Pancreas (tissue), 10 donors: ENCODE data around the gene SH2D4B. TPM values are rescaled to one million over a fixed set of nuclear protein-coding genes. Genes with fewer than 3 reads are reported as not detected.

Source experiments
- ATAC-seq, 4 donors: fragments of 200-7000 bp; cut with Tn5 transposase; one replicate each; pipeline versions ENCODE4 v1.8.0 to v1.9.1; 2020; ENCODE audit warnings: mild to moderate bottlenecking in 4 of 4, moderate library complexity in 4 of 4
- DNase-seq, 6 donors: peaks; one replicate each; pipeline ENCODE4 v3.0.0-alpha.2; 2020
- FAIRE-seq: peaks from 2 replicates; lab custom pipeline; 2012; peaks lifted over from hg19 to GRCh38; lab: Jason Lieb, UNC
- H3K27ac ChIP-seq, 4 donors: fragments of 200-600 bp; sonication (generic); 1 replicate in 3 of 4; 2 replicates in 1 of 4; pipeline versions ENCODE4 v1.5.0 to v1.8.0; 2020
- H3K27me3 ChIP-seq, 4 donors: fragments of 200-600 bp; one replicate each; pipeline ENCODE4 v1.8.0; 2021
- H3K36me3 ChIP-seq, 3 donors: fragments of 200-600 bp; sonication (generic) in 1 of 3; one replicate each; pipeline versions ENCODE4 v1.5.0 to v1.8.0; 2020 to 2021
- H3K4me1 ChIP-seq, 3 donors: fragments of 200-600 bp; one replicate each; pipeline ENCODE4 v1.8.0; 2021
- H3K4me3 ChIP-seq, 4 donors: fragments of 200-600 bp; sonication (generic) in 2 of 4; one replicate each; pipeline versions ENCODE4 v1.5.0 to v1.8.0; 2020 to 2021
- H3K9me3 ChIP-seq, 4 donors: fragments of 200-600 bp; one replicate each; pipeline ENCODE4 v1.8.0; 2021
- CTCF ChIP-seq, 4 donors: fragments of 200-600 bp; sonication (generic) in 3 of 4; IDR thresholded peaks; one replicate each; pipeline versions ENCODE4 v1.5.0 to v1.8.0; 2021; ENCODE audit warnings: antibody characterized with exemption in 4 of 4
- WGBS, 2 donors: extraction: QIAGEN DNeasy Blood & Tissue Kit; methylation state at CpG; one replicate each; pipeline ENCODE4 v1.1.7; 2013; 5-methylcytosine and 5-hydroxymethylcytosine counted together
- intact Hi-C, 3 donors: fragments of 100-400 bp; cut with DNase I; formaldehyde crosslinking; loops; one replicate each; pipeline versions ENCODE4 v1.11.1 to v1.14.2; 2022
- polyA plus RNA-seq, 2 donors: library from polyadenylated mRNA; stranded (reverse); fragments of 200-250 nt; gene quantifications; one replicate each; pipeline ENCODE4 v1.2.3, GENCODE V29; 2013
- total RNA-seq, 6 donors: library from RNA; stranded (reverse); fragmentation: NEBNext Ultra II Directional in 4 of 6; extraction: Animal tissue kit (Norgen Biotek cat#: 25700) in 4 of 6; gene quantifications; one replicate each; pipeline versions ENCODE4 v1.2.1 to v1.2.4, GENCODE V29; 2021 to 2023
- donor health status: healthy with polysubstance abuse.
- donor health status: DM: no; HTN: no; CAD: no; lungs with moderate emphysema.
- donor health status: DM: no; HTN: no; CAD: no.
- donor health status: control.
- donor health status: control.
- donor health status: Bipolar disorder and iron deficiency.
- donor health status: DM: yes; HTN: yes; CAD: no.
- donor health status: DM: no; HTN: no; CAD: no.
- donor health status: DM: no; HTN: no; CAD: no.
- donor health status: DM: yes; HTN: yes; CAD: no.

Gene SH2D4B
- total and polyA plus RNA-seq, 8 donors, result 0.02 TPM; not detected in 7

- ATAC-seq (peak in 1 of 4 donors; percentile 13), FAIRE-seq (no peak), DNase-seq (no peak)
- Histone ChIP-seq H3K4me1 (peaks cover under 1 to 17% (median 6%) of the 10 kb centered on the region in 3 donors), H3K36me3 (peaks cover 6 to 51% (median 8%) of the 10 kb centered on the region in 3 donors), H3K9me3 (no peaks in the 10 kb centered on the region), H3K27ac (no peak overlapping the region), H3K4me3 (no peak overlapping the region), H3K27me3 (no peaks in the 10 kb centered on the region)
- no peak for TF ChIP-seq CTCF (IDR thresholded peaks at IDR 0.05)
- intact Hi-C loops, result loop anchor here in 2 of 3 donors (5.0 to 10.0 kb wide), 2 partner anchors 62 to 65 kb away; no protein-coding TSS in a partner anchor
- WGBS, 2 donors, result 77 to 80% methylated on average over 18 of the region's 18 CpGs
Measured at GRCh38 chr10:80509403-80510161, 28.1 kb upstream of the SH2D4B start.

GRCh38 chr10:80512031-80512526, 25.6 kb upstream of the SH2D4B start:
- H3K27ac ChIP-seq, result no peak overlapping the region
- ATAC-seq (no peak), FAIRE-seq (no peak), DNase-seq (no peak)
- H3K27me3 ChIP-seq, result no peaks in the 10 kb centered on the region
- peaks cover 6 to 67% (median 14%) of the 10 kb centered on the region in 3 donors for H3K36me3 ChIP-seq
- 82 to 88% methylated on average over 10 of the region's 10 CpGs for WGBS, 2 donors
- no peaks in the 10 kb centered on the region for H3K4me1 ChIP-seq
- no peak overlapping the region for H3K4me3 ChIP-seq
- TF ChIP-seq CTCF (IDR thresholded peaks at IDR 0.05), result no peak
- intact Hi-C loops, result no loop called here
- no peaks in the 10 kb centered on the region for H3K9me3 ChIP-seq

GRCh38 chr10:80513106-80513505, 24.6 kb upstream of the SH2D4B start:
- H3K4me3 ChIP-seq, result no peak overlapping the region
- no peak for FAIRE-seq
- H3K4me1 ChIP-seq, result no peaks in the 10 kb centered on the region
- no peak for DNase-seq
- H3K27me3 ChIP-seq, result no peaks in the 10 kb centered on the region
- H3K36me3 ChIP-seq, result peaks cover 6 to 68% (median 14%) of the 10 kb centered on the region in 3 donors
- intact Hi-C loops, result no loop called here
- TF ChIP-seq CTCF (IDR thresholded peaks at IDR 0.05), result no peak
- WGBS, 2 donors, result 92% methylated on average over 6 of the region's 6 CpGs
- no peak for ATAC-seq
- H3K9me3 ChIP-seq, result no peaks in the 10 kb centered on the region
- H3K27ac ChIP-seq, result no peak overlapping the region

- no peak overlapping the region for H3K27ac ChIP-seq
- H3K27me3 ChIP-seq, result no peaks in the 10 kb centered on the region
- 82 to 84% methylated on average over 5 of the region's 5 CpGs for WGBS, 2 donors
- H3K9me3 ChIP-seq, result no peaks in the 10 kb centered on the region
- no peak for TF ChIP-seq CTCF (IDR thresholded peaks at IDR 0.05)
- no peak for FAIRE-seq
- H3K4me3 ChIP-seq, result no peak overlapping the region
- H3K4me1 ChIP-seq, result no peaks in the 10 kb centered on the region
- H3K36me3 ChIP-seq, result peaks cover 6 to 64% (median 14%) of the 10 kb centered on the region in 3 donors
- intact Hi-C loops, result no loop called here
- DNase-seq, result no peak
- ATAC-seq, result no peak
Measured at GRCh38 chr10:80515511-80515910, 22.2 kb upstream of the SH2D4B start.

GRCh38 chr10:80515941-80516340, 21.8 kb upstream of the SH2D4B start:
- H3K36me3 ChIP-seq, result peaks cover 6 to 64% (median 14%) of the 10 kb centered on the region in 3 donors
- TF ChIP-seq CTCF (IDR thresholded peaks at IDR 0.05), result no peak

More at GRCh38 chr10:80515941-80516340, 21.8 kb upstream of the SH2D4B start:
- H3K27ac ChIP-seq, result no peak overlapping the region
- no peaks in the 10 kb centered on the region for H3K4me1 ChIP-seq
- ATAC-seq, result no peak
- H3K9me3 ChIP-seq, result no peaks in the 10 kb centered on the region
- no peak for DNase-seq
- intact Hi-C loops, result no loop called here
- H3K4me3 ChIP-seq, result no peak overlapping the region
- FAIRE-seq, result no peak
- 89 to 90% methylated on average over 12 of the region's 12 CpGs for WGBS, 2 donors
- no peaks in the 10 kb centered on the region for H3K27me3 ChIP-seq
